Occipital lobe (tissue), 2 donors: ENCODE measurements around the gene PTGIR. TPM values are rescaled to one million over a fixed set of nuclear protein-coding genes. Genes with fewer than 3 reads are reported as not detected.

Source experiments
- DNase-seq: peaks from one replicate; lab custom pipeline; 2025; lab: John Stamatoyannopoulos, UW
- total RNA-seq: library from RNA; depleted of rRNA; stranded (reverse); fragments of >200 nt; gene quantifications from one replicate; pipeline ENCODE4 v1.2.3, GENCODE V29; 2014

The PTGIR gene, protein sequence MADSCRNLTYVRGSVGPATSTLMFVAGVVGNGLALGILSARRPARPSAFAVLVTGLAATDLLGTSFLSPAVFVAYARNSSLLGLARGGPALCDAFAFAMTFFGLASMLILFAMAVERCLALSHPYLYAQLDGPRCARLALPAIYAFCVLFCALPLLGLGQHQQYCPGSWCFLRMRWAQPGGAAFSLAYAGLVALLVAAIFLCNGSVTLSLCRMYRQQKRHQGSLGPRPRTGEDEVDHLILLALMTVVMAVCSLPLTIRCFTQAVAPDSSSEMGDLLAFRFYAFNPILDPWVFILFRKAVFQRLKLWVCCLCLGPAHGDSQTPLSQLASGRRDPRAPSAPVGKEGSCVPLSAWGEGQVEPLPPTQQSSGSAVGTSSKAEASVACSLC
- total RNA-seq: not detected

DNA sequence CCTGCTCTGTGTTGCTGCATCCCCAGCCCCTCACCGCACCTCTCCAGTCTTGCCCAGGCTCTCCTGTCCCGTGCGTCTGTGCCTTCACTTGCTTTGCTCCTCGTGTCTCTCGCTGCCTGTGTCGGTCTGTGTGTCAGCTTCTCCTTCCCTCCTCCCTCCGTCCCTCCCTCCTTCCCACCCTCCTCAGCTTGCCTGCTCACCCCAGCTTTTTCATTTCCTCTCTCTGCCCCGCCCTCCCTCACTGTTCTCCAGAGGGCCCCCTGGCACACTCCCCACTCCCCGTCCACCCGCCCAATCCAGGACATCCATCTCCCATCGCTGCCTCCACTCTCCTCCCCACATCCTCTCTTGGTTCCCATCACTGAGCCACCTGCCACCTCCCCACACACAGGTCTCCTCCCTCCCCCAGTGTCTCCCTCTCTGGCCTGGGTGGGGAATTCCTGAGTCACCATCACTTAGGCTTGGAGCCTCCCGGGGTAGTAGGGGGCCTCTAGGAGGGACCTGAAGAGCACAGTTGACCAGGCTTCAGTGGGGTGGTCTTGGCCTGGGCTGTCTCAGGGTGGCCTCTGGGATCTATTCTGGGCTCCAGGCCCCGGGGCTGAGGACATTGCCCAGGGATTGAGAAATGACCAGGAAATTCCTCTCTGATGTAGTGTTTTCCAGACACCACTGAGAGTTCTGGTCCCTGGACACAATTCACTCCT, at the start of gene PTGIR:
Gene PTGIR (minus strand): TSS at position 132 of the 704 bp plus-strand sequence. CDS start 864 bp downstream, outside the sequence.
- no peak for DNase-seq

DNA sequence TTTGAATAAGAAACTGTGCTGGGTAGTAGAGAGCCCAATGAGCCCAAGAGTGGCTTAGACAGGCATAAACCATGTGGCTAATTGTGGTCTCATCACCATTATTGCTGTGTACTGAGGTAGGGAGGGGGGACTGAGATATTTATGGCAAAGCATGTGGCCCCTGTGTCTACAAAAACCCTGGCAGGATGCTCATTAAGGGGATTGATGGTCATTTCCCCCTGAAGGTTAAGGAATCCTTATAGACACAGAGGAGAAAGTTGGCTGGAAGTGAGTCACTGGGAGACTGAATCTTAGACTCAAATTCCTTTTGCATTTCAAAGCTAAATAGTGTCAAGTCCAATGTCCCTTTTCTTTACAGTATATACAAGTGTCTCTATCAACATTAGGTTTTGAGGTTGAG, 45.9 kb upstream of the PTGIR start:
- DNase-seq: no peak

DNA sequence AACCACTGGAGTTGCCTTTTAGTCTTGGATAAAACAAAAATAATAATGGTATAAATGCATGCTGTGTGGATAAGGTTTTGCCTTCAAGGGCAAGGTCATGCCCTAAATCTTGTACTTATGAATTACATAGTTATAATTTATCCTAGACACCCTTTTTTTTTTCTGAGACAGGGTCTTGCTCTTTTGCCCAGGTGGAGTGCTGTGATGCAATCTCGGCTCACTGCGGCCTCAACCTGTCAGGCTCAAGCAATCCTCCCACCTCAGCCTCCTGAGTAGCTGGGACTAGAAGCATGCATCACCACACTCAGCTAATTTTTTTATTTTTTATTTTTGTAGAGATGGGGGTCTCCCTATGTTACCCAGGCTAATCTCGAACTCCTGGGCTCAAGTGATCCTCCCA, 43.8 kb upstream of the PTGIR start:
- no peak for DNase-seq

- no peak for DNase-seq
Observed at GRCh38 chr19:46665072-46665471, 40.2 kb upstream of the PTGIR start.

DNA sequence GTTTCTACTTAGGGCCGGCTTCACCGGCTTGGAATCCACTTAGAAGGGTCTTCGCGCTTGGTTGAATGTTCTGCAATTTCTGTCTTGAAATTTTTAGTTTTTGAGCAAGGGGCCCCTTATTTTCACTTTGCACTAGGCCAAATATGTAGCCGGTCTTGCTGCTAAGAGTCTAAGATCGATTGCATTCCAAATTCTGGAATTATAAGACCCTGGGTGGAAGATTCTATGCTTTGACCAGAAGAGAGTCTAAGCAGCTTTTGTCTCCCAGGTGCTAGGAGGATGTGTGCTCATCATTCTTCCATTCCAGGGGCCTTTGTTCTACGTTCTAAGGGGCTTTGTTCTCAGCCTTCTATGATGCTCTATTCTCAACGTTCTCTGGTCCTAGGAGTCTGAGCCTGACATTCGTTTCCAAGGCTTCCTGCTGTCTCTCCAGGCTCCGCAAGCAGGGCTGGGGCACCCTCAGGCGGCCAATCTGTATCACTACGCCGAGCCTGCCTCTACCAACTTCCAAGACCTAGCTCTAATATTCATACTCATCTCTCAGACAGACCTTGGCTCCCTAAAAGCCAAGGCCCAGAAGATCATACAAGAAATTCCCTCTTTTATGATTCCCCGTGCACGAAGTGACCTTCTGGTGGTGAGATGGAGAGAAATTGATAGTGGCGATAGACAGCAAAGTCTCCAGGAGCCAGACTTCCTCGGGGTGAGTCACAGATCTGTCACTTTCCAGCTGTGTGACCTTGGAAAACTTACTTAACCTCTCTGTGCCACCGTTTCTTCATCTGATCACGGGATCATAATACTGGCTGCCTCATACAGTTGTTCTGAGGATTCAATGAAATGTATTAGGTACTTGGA, 37.1 kb upstream of the PTGIR start:
- DNase-seq: peak; percentile 84

DNA sequence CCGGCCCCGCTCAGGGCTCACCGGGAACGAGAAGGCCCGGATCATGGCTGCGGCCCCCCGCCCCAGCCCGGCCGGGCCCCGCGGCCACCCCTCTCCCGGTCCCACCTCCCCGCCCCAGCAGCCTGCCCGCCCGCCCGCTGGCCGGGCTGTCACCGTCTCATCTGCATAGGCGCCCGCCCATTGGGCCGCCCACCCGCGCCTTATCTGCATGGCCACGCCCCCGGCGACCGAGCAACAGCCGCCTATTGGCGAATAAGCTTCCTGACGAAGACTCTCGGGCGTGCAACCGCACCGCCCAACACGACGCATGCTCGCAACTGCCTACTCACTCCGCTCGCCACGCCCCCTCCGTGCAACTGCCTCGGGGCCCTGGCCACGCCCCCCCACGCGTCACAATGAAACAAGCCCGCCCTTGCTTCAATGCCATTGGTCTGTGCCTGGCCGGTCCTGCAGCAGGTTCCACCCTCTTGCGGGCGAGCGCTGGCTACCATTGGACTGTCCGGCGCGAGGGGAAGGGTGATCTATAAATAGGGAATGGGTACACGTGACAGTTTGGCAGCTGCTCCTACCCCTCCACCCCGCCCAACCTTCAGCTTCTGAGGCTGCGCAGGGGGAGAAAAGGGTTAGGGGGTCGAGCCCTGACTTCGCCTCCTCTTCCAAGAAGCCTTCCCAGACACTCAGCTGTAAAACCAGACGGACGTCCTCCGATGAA, 36.3 kb upstream of the PTGIR start, which contains the start of gene DACT3:
Gene DACT3 (minus strand): TSS at position 163 of the 712 bp plus-strand sequence. CDS start 118 bp downstream, at position 45.
- DNase-seq: peak; percentile 100

DNA sequence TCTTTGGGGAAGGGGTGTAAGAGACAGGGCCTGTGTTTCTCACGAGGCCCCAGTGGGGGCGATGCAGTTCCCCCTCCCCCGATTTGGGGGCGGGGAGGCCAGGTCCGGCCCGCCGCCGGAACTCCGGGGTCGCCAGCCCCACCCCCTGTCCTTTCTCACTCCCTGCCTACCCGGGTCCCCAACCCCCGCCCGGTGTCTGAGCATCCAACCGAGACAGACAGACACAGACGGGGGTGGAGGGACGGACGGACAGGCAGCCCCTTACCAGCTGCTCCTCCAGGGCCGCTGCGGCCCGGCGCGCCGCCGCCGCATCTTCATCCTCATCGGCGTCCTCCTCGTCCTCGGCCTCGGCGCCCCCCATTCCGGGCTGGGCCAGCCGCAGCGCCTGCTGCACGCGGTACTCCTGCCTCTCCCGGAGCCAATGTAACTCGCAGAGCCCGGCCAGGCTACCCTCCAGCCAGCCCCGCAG, 35.7 kb upstream of the PTGIR start:
- no peak for DNase-seq

GRCh38 chr19:46660008-46660517, 35.2 kb upstream of the PTGIR start:
- DNase-seq: no peak

GRCh38 chr19:46659151-46660007, 34.5 kb upstream of the PTGIR start:
- peak; percentile 32 for DNase-seq

DNA sequence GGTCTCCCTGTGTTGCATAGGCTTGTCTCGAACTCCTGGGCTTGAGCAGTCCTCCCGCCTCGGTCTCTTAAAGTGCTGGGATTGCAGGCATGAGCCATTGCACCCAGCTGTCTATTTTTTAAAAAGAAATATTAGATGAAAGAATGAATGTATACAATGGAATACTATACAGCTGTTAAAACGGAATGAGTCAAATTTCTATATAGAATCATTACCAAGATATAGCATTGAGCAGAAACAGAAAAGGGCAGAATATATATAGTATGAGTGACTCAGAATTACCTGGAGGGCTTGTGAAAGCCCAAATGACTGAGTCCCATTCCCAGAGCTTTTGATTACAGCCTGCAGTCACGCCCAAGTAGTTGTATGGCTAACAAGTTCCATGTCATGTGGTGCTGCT, 31.7 kb upstream of the PTGIR start:
- DNase-seq: no peak

- peak; percentile 48 for DNase-seq
Observed at GRCh38 chr19:46654621-46655152, 29.8 kb upstream of the PTGIR start.

GRCh38 chr19:46650445-46650844, 25.6 kb upstream of the PTGIR start:
- DNase-seq: no peak

GRCh38 chr19:46648961-46649960, 24.4 kb upstream of the PTGIR start:
- DNase-seq: no peak

DNA sequence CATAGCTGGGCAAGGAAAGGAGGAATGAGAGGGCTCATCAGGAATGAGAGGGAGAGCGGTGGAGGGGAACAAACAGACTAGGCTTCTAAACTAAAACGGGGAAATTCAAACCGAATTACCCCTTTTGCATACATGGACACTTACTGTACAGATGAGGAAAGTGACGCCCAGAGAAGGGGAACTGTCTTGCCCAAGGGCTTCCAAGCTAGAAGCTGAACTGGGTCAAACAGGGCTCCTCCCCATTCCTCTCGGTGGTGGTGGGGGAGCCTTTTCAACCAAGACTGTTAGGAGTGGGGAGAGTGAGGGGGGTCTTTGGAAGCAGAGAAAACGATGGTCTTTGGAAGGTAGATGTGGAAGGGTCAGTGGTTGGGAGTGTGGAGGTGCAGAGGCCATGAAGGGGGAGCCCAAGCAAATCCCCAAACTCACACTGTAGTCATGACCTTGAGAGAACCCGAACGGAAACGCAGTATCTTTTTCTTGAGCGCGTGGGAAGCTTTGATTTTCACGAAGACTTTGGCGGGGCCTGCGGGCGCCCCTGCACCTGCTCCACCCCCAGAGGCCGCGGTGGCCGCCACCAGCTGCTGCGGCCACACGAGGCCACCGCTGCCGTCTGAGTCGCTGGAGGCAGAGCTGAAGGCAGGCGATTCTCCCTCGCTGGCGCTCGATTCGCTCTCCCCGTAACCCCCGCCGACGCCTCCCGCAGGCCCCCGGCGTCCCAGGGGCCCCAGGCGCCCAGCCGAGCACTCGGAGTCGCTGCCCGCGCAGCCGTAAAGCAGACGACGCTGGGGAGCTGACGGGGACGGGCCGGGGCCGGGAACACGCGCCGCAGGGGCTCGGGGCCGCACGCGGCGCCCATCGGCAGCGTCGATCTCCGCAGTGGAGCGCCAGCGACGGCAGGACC, 23.4 kb upstream of the PTGIR start:
- no peak for DNase-seq

DNA sequence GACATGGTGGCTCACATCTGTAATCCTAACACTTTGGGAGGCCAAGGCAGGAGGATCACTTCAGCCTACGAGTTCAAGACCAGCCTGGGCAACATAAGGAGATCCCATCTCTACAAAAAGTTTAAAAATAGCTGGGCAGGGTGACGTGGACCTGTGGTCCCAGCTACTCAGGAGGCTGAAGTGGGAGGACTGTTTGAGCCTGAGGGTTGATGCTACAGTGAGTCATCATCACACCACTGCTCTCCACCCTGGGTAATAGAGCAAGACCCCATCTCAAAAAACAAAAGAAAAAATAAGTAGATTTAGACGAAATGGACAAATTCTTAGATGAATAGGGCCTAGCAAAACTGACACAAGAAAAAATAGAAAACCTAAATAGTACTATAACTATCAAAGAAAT, 21.5 kb upstream of the PTGIR start:
- no peak for DNase-seq

GRCh38 chr19:46644720-46645119, 19.8 kb upstream of the PTGIR start:
- DNase-seq: no peak

DNA sequence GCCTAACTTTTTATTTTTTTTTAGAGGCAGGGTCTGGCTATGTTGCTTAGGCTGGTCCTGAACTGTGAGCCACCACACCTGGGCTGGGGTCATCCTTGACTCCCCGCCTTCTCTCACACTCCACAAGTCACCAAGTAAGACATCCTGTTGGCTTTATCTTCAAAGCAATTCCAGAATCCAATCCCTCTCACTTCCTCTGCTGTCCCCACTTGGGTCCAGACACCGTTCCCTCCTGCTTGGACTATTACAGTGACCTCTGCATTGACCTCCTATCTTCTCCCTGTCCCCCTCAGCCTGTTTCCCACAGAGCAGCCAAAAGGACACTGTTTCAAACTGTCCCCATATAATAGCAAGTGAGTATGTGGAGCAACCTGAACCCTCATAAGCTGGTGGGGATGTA, 15.8 kb upstream of the PTGIR start:
- DNase-seq: no peak
